Left renal pelvis (tissue), 4 donors: ENCODE measurements around the gene LPAR6. TPM values are rescaled to one million over a fixed set of nuclear protein-coding genes. Genes with fewer than 3 reads are reported as not detected.

Source experiments
- DNase-seq, 4 donors: peaks; one replicate each; pipeline ENCODE4 v3.0.0-alpha.2; 2013; ENCODE audit warnings: low read depth in 4 of 4, low spot score in 3 of 4
- polyA plus RNA-seq, 4 donors: library from polyadenylated mRNA; unstranded; fragments of 120-200 nt; gene quantifications; one replicate each; pipeline ENCODE4 v1.2.1, GENCODE V29; 2013; ENCODE audit not compliant: insufficient read length in 4 of 4

LPAR6 gene
- polyA plus RNA-seq, 4 donors, result 34.7 to 76.8 (median 51.0) TPM

DNA sequence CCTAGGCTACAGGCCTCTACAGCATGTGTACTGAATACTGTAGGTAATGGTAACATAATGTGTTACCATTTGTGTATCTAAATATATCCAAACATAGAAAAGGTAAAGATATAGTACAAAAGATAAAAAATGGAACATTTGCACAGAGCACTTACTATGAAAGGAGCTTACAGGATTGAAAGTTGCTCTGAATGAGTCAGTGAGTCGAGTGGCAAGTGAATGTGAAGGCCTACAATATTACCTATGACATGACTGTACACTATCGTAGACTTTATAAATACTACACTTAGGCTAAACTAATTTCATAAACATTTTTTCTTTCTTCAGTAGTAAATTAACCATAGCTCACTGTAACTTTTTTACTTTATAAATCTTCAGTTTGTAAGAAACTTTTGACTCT, 35.1 kb downstream of the LPAR6 start:
- DNase-seq, result no peak

DNA sequence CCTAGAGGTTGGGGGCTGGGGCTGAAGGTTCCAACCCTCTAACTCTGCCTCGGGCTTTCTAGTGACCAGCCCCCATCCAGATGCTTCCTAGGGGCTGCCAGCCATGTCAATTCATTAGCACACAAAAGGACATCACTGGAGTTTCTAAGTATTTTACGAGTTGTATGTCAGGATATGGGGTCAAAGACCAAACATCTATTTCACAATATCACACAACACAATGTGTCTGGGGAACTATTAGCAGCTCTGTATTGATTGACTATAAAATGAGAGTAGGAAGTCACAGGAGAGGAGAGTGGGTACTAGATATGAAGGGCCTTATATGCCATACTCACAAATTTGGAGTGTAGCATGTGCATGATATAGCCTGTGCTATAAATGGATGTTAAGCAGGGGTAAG, 42.1 kb downstream of the LPAR6 start:
- DNase-seq, result no peak

DNA sequence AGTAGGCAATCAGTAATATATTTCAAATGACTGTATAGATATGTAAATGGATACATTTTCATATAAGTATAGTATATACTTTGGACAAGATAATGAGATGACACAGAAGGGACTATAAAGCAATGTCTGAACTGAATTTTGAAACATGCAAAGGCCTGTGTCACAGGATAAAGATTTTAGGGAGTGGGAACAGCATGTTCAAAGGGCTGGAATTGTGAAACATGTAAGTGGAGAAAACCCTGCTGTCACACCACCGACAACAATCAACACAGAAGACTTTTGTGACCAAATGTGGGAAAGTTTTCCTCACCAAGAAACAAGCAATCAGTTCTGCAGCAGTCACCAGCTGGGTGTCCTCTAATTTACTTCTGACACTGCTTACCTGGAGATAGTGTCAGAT, 42.9 kb downstream of the LPAR6 start:
- no peak for DNase-seq

Other genes with a start within 250 kb of the LPAR6 start
- 1,000 to 10,000 TPM in 3 of 4 donors, 100 to 1,000 TPM in 1; 952 to 1,962 (median 1,470) TPM for gene ITM2B, start 179.9 kb downstream of the LPAR6 start, polyA plus RNA-seq
- 10 to 100 TPM; 37.7 to 56.3 (median 47.2) TPM for gene RB1, start 109.4 kb downstream of the LPAR6 start, polyA plus RNA-seq
- gene RCBTB2, start 120.0 kb upstream of the LPAR6 start, polyA plus RNA-seq, result 10 to 100 TPM; 58.2 to 73.7 (median 62.3) TPM
- gene CYSLTR2, start 240.8 kb upstream of the LPAR6 start, polyA plus RNA-seq, result 1 to 10 TPM in 1 of 4 donors, under 1 TPM in 3; 0.08 to 1.3 (median 0.38) TPM